GM12892 (cell line): ENCODE data around the gene PLA2G7.

Source experiments
- POLR2A ChIP-seq: IDR thresholded peaks from 2 replicates; pipeline ENCODE4 v1.6.1; 2011; ENCODE audit warnings: low read depth, low read length, control low read depth
- POLR2AphosphoS5 ChIP-seq: IDR thresholded peaks from 2 replicates; pipeline ENCODE4 v1.6.1; 2011; ENCODE audit warnings: low read depth, low read length, control low read depth
- TAF1 ChIP-seq: IDR thresholded peaks from 2 replicates; pipeline ENCODE4 v1.6.1; 2011; ENCODE audit warnings: low read depth, mild to moderate bottlenecking, control low read depth, low read length, borderline replicate concordance

DNA sequence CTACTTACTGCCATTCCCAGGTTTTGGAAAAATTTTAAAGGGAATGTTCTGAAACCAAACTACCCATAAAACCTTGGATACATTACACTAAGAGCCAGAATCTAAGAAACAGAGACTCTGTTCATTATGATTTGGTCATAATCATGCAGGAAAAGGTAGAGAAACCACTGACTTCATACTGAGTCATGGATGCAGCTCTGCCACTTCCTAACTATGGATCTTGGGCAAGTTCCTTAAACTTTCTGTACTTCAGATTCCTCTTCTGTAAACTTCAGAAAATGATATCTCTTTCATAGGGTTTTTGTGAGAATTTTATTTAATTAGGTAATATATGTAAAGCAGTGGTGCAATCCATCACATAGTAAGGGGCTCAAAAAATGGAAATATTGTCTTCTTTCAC, 20.0 kb downstream of the PLA2G7 start:
- TF ChIP-seq POLR2AphosphoS5 (no peak), POLR2A (no peak), TAF1 (no peak)
